OCI-LY3 (cell line): ENCODE data around the gene SH3BP5L.

Source experiments
- CTCF ChIP-seq: fragments of 200-600, 300-600 bp; sonication (generic); IDR thresholded peaks from 2 replicates; pipeline ENCODE4 v1.5.1; 2014; ENCODE audit warnings: antibody characterized with exemption, low read length, low read depth
- EZH2phosphoT487 ChIP-seq: fragments of 200-600 bp; shearing (Covaris generic); IDR thresholded peaks from 2 replicates; pipeline ENCODE4 v1.6.1; 2018; ENCODE audit warnings: antibody characterized with exemption, mixed run types, low read depth

- no peak for TF ChIP-seq CTCF
- no peak for TF ChIP-seq EZH2phosphoT487
These were observed 36.9 kb upstream of the SH3BP5L start for GRCh38 chr1:248862695-248862997.
